HCT116 (cell line): Measurements from ENCODE around the gene TM4SF4. TPM values are rescaled to one million over a fixed set of nuclear protein-coding genes. Genes with fewer than 3 reads are reported as not detected.

ENCODE experiments used
- ATAC-seq: fragments of 200-7000 bp; cut with Tn5 transposase; 2 replicates; pipeline ENCODE4 v1.9.1; 2020; ENCODE audit warnings: mild to moderate bottlenecking, moderate library complexity
- BruUV-seq: library from RNA; stranded (reverse); fragments of 400-500 nt; replicated peaks from 2 replicates; lab custom pipeline; 2021; lab: Mats Ljungman, UMichigan
- CTCF ChIA-PET: fragments of 300-600 bp; sonication (Branson Sonifier 250); formaldehyde crosslinking; loops from one replicate; lab custom pipeline; 2021; ENCODE audit warnings: antibody characterized with exemption; lab: Charles Lee
- POLR2A ChIA-PET: fragments of 300-600, 350-600 bp; sonication (Branson Sonifier 250); formaldehyde crosslinking; loops from one replicate; lab custom pipeline; 2021; ENCODE audit warnings: antibody characterized with exemption; lab: Charles Lee
- RAD21 ChIA-PET, 2 experiments: fragments of 300-600 bp; sonication (Branson Sonifier 250); formaldehyde crosslinking; loops; one replicate each; lab custom pipeline; 2023; ENCODE audit warnings: low total read pairs in 2 of 2; ENCODE audit not compliant: uncharacterized antibody in 2 of 2, unreplicated experiment in 2 of 2, low non-redundant PET in 1 of 2; lab: Charles Lee
- DNase-seq: peaks from one replicate; pipeline ENCODE4 v3.0.0-alpha.2; 2010; ENCODE audit warnings: low read depth, low spot score
- H2AFZ ChIP-seq: fragments of 200-600 bp; shearing (Covaris generic), sonication (generic); 2 replicates; pipeline ENCODE4 v1.6.1; 2017; ENCODE audit warnings: low read depth, mixed run types, mixed read lengths, antibody characterized with exemption, low read length; ENCODE audit not compliant: poor library complexity, severe bottlenecking
- H3K27ac ChIP-seq: 2 replicates; pipeline ENCODE4 v1.5.1; 2012; ENCODE audit warnings: low read depth, low read length
- H3K27me3 ChIP-seq: fragments of 200-600 bp; sonication (generic); 2 replicates; pipeline ENCODE4 v1.6.1; 2016; ENCODE audit warnings: mixed run types, low read length, mixed read lengths; ENCODE audit not compliant: insufficient read depth
- H3K36me3 ChIP-seq, 2 experiments: fragments of 200-500 bp in 1 of 2; fragments of 200-600 bp in 1 of 2; sonication (Bioruptor generic) in 1 of 2; sonication (generic) in 1 of 2; 2 replicates each; pipeline versions ENCODE4 v1.5.1 to v1.6.1; 2014 to 2016; ENCODE audit warnings: low read length in 2 of 2, inconsistent platforms in 1 of 2, mixed read lengths in 1 of 2, mixed run types in 1 of 2; ENCODE audit not compliant: insufficient read depth in 2 of 2, control insufficient read depth in 1 of 2
- H3K4me1 ChIP-seq, 2 experiments: fragments of 200-600 bp in 1 of 2; sonication (generic) in 1 of 2; 2 replicates each; pipeline versions ENCODE4 v1.5.1 to v1.6.1; 2012 to 2017; ENCODE audit warnings: low read length in 2 of 2, inconsistent platforms in 1 of 2, mild to moderate bottlenecking in 1 of 2, mixed read lengths in 1 of 2, mixed run types in 1 of 2, moderate library complexity in 1 of 2; ENCODE audit not compliant: insufficient read depth in 2 of 2, control insufficient read depth in 1 of 2
- H3K4me2 ChIP-seq: fragments of 200-600 bp; sonication (generic); 2 replicates; pipeline ENCODE4 v1.6.1; 2017; ENCODE audit warnings: mixed run types, low read length, mixed read lengths
- H3K4me3 ChIP-seq, 2 experiments: fragments of 200-600 bp in 1 of 2; sonication (generic) in 1 of 2; replicated peaks in 1 of 2; 2 replicates each; pipeline ENCODE4 v1.5.1; 2011 to 2016; ENCODE audit warnings: low read length in 2 of 2, control low read depth in 1 of 2, low read depth in 1 of 2, mild to moderate bottlenecking in 1 of 2, mixed read lengths in 1 of 2, mixed run types in 1 of 2
- H3K79me2 ChIP-seq: fragments of 200-600 bp; sonication (generic); 2 replicates; pipeline ENCODE4 v1.6.1; 2017; ENCODE audit warnings: mild to moderate bottlenecking, mixed run types, low read length, moderate library complexity, mixed read lengths; ENCODE audit not compliant: insufficient read depth
- H3K9ac ChIP-seq: fragments of 200-600 bp; sonication (generic); 2 replicates; pipeline ENCODE4 v1.6.1; 2016; ENCODE audit warnings: low read length, mixed read lengths
- H3K9me2 ChIP-seq: fragments of 200-600 bp; sonication (generic), shearing (Covaris generic); 2 replicates; pipeline ENCODE4 v1.6.1; 2017; ENCODE audit warnings: mixed run types, mild to moderate bottlenecking, moderate library complexity; ENCODE audit not compliant: insufficient read depth
- H3K9me3 ChIP-seq, 2 experiments: fragments of 200-500 bp in 1 of 2; fragments of 200-600 bp in 1 of 2; sonication (Bioruptor generic) in 1 of 2; sonication (generic) in 1 of 2; 2 replicates each; pipeline ENCODE4 v1.6.1; 2014 to 2017; ENCODE audit warnings: low read length in 2 of 2, mixed read lengths in 2 of 2, inconsistent platforms in 1 of 2, low read depth in 1 of 2, mild to moderate bottlenecking in 1 of 2, mixed run types in 1 of 2, moderate library complexity in 1 of 2; ENCODE audit not compliant: control insufficient read depth in 1 of 2, insufficient read depth in 1 of 2
- H4K20me1 ChIP-seq: fragments of 200-600 bp; sonication (generic), shearing (Covaris generic); 2 replicates; pipeline ENCODE4 v1.6.1; 2017; ENCODE audit warnings: mixed run types, mild to moderate bottlenecking, moderate library complexity; ENCODE audit not compliant: insufficient read depth
- CTCF ChIP-seq, 3 experiments: fragments of 200-600 bp in 1 of 3; sonication (generic) in 1 of 3; IDR thresholded peaks in 2 of 3; conservative IDR thresholded peaks in 1 of 3; 2 replicates each; pipeline ENCODE4 v1.5.1; 2012 to 2017; ENCODE audit warnings: low read depth in 2 of 3, low read length in 2 of 3, antibody characterized with exemption in 1 of 3, borderline replicate concordance in 1 of 3, control low read depth in 1 of 3, mild to moderate bottlenecking in 1 of 3, mixed read lengths in 1 of 3, mixed run types in 1 of 3, moderate library complexity in 1 of 3; ENCODE audit not compliant: insufficient read depth in 1 of 3
- EGR1 ChIP-seq: IDR thresholded peaks from 2 replicates; pipeline ENCODE4 v1.6.1; 2012; ENCODE audit warnings: low read depth
- ELF1 ChIP-seq: IDR thresholded peaks from 2 replicates; pipeline ENCODE4 v1.6.1; 2012; ENCODE audit warnings: low read depth, borderline replicate concordance
- EZH2phosphoT487 ChIP-seq: fragments of 200-600 bp; IDR thresholded peaks from 2 replicates; pipeline ENCODE4 v1.6.1; 2018; ENCODE audit warnings: antibody characterized with exemption, borderline replicate concordance
- FOSL1 ChIP-seq: IDR thresholded peaks from 2 replicates; pipeline ENCODE4 v1.6.1; 2012; ENCODE audit warnings: low read depth
- JUND ChIP-seq: IDR thresholded peaks from 2 replicates; pipeline ENCODE4 v1.6.1; 2012
- MAX ChIP-seq: IDR thresholded peaks from 2 replicates; pipeline ENCODE4 v1.6.1; 2012
- POLR2A ChIP-seq: IDR thresholded peaks from 2 replicates; pipeline ENCODE4 v1.7.0; 2011; ENCODE audit warnings: borderline replicate concordance; ENCODE audit not compliant: insufficient read depth, insufficient read length; ENCODE audit errors: extremely low read depth
- POLR2AphosphoS5 ChIP-seq: IDR thresholded peaks from 2 replicates; pipeline ENCODE4 v1.6.1; 2011; ENCODE audit warnings: mild to moderate bottlenecking, low read depth, low read length, moderate library complexity
- RAD21 ChIP-seq: IDR thresholded peaks from 2 replicates; pipeline ENCODE4 v1.6.1; 2012; ENCODE audit warnings: low read depth, mild to moderate bottlenecking
- SIN3A ChIP-seq: IDR thresholded peaks from 2 replicates; pipeline ENCODE4 v1.6.1; 2012; ENCODE audit warnings: low read depth
- SP1 ChIP-seq: IDR thresholded peaks from 2 replicates; pipeline ENCODE4 v1.6.1; 2012; ENCODE audit warnings: low read depth
- SRF ChIP-seq: IDR thresholded peaks from 2 replicates; pipeline ENCODE4 v1.6.1; 2012; ENCODE audit warnings: low read depth
- TCF7L2 ChIP-seq: IDR thresholded peaks from 2 replicates; pipeline ENCODE4 v1.7.0; 2011; ENCODE audit warnings: borderline replicate concordance, inconsistent platforms; ENCODE audit not compliant: insufficient read depth, insufficient read length; ENCODE audit errors: extremely low read depth
- ZFX ChIP-seq: fragments of 450-650 bp; IDR thresholded peaks from 2 replicates; pipeline ENCODE4 v1.6.1; 2017
- ZNF274 ChIP-seq: fragments of 200-500 bp; sonication (Bioruptor generic); IDR thresholded peaks from 2 replicates; pipeline ENCODE4 v1.6.1; 2014; ENCODE audit warnings: mild to moderate bottlenecking, low read depth, low read length, inconsistent platforms
- intact Hi-C: fragments of 100-400 bp; cut with micrococcal nuclease; formaldehyde crosslinking; loops from 2 replicates; pipeline ENCODE4 v1.10.0; 2022
- total RNA-seq: library from RNA; stranded (reverse); gene quantifications from one replicate; pipeline ENCODE4 v1.2.1, GENCODE V29; 2021; ENCODE audit not compliant: unreplicated experiment
- TF ChIP-seq, protein P1 (sequence below): IDR thresholded peaks from 2 replicates; pipeline ENCODE4 v1.6.1; 2012
- TF ChIP-seq, protein P2 (sequence below): IDR thresholded peaks from 2 replicates; pipeline ENCODE4 v1.6.1; 2011; ENCODE audit warnings: mild to moderate bottlenecking, low read length, moderate library complexity; ENCODE audit not compliant: insufficient replicate concordance; ENCODE audit errors: extremely low read depth

TM4SF4 gene
- total RNA-seq, 1 experiment from 2014 or later = 0.91 TPM

DNA sequence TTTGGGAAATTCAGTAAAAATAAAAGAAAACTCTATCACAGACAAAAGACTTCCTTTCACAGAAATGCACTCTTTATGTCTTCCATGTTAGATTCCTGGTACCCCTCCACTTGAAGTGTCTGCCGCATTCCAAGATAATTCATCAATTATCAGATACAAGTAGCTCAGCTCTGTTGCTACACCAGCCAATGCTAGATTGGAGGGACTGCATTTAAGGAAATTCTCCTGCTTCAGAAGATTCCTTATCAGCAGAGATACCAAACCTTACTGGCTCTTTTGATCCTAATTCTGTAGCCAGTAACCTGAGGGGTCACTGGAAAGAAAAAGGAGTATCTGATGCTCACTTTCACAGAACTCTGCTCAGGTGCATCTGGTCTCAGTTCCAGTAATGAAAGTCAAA lies 63.9 kb downstream of the TM4SF4 start:
- no peaks in the 10 kb centered on the region for H3K9me2 ChIP-seq
- H3K79me2 ChIP-seq = peaks cover 7% of the 10 kb centered on the region; the same call in 1 of the 2 replicates
- no peaks in the 10 kb centered on the region for H3K27me3 ChIP-seq
- H3K36me3 ChIP-seq = no peaks in the 10 kb centered on the region; a peak in 1 of 4 replicates
- H3K4me1 ChIP-seq = peaks cover 0 to 9% of the 10 kb centered on the region in 2 experiments; a peak in 1 of 4 replicates
- no peaks in the 10 kb centered on the region for H4K20me1 ChIP-seq
- H3K27ac ChIP-seq = no peak overlapping the region
- H3K4me3 ChIP-seq = no peak overlapping the region
- no TSS peak for BruUV-seq
- DNase-seq = no peak
- no peak overlapping the region for H2AFZ ChIP-seq
- RAD21 ChIA-PET = no interaction called here
- CTCF ChIA-PET = no interaction called here
- POLR2A ChIA-PET = no interaction called here
- H3K9ac ChIP-seq = no peak overlapping the region
- H3K9me3 ChIP-seq = no peaks in the 10 kb centered on the region
- H3K4me2 ChIP-seq = no peak overlapping the region
- intact Hi-C loops = no loop called here
- TF ChIP-seq ELF1 = no peak
- TF ChIP-seq SRF = no peak
- TF ChIP-seq ZNF274 = no peak
- TF ChIP-seq, protein P1, sequence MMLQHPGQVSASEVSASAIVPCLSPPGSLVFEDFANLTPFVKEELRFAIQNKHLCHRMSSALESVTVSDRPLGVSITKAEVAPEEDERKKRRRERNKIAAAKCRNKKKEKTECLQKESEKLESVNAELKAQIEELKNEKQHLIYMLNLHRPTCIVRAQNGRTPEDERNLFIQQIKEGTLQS = no peak
- no peak for TF ChIP-seq TCF7L2
- no peak for TF ChIP-seq JUND
- TF ChIP-seq SP1 = no peak
- no peak for TF ChIP-seq ZFX
- no peak for TF ChIP-seq CTCF (IDR thresholded peaks at IDR 0.05 in 2 of 3, conservative IDR thresholded peaks at IDR 0.05 in 1 of 3; ENCODE audit: borderline replicate concordance in 1 of 3, insufficient read depth in 1 of 3, low read depth in 2 of 3, low read length in 2 of 3)
- TF ChIP-seq EGR1 = no peak
- TF ChIP-seq, protein P2, sequence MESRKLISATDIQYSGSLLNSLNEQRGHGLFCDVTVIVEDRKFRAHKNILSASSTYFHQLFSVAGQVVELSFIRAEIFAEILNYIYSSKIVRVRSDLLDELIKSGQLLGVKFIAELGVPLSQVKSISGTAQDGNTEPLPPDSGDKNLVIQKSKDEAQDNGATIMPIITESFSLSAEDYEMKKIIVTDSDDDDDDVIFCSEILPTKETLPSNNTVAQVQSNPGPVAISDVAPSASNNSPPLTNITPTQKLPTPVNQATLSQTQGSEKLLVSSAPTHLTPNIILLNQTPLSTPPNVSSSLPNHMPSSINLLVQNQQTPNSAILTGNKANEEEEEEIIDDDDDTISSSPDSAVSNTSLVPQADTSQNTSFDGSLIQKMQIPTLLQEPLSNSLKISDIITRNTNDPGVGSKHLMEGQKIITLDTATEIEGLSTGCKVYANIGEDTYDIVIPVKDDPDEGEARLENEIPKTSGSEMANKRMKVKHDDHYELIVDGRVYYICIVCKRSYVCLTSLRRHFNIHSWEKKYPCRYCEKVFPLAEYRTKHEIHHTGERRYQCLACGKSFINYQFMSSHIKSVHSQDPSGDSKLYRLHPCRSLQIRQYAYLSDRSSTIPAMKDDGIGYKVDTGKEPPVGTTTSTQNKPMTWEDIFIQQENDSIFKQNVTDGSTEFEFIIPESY = no peak
- TF ChIP-seq POLR2A = no peak
- TF ChIP-seq FOSL1 = no peak
- no peak for TF ChIP-seq POLR2AphosphoS5
- TF ChIP-seq MAX = no peak
- no peak for TF ChIP-seq EZH2phosphoT487
- TF ChIP-seq SIN3A = no peak
- no peak for TF ChIP-seq RAD21
- ATAC-seq = no peak
